ENCODE measurements around the gene KDM4B.

DNA sequence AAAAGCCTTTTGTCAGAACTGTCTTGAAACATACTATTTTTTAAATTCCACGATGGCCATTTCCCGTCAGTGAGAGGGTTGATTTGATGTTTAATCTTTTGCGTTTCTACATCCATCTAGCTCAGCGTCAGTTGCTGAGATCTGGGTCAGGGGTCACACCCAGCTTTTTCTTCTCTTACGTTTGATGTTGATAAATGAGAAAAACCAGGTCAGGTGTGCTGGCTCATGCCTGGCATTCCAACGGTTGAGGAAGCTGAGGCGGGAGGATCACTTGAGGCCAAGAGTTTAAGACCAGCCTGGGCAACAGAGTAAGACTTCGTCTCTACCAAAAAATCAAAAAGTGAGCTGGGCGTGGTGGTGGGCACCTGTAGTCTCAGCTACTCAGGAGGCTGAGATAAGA lies 202.8 kb downstream of the KDM4B start:
- TF ChIP-seq, protein P1, sequence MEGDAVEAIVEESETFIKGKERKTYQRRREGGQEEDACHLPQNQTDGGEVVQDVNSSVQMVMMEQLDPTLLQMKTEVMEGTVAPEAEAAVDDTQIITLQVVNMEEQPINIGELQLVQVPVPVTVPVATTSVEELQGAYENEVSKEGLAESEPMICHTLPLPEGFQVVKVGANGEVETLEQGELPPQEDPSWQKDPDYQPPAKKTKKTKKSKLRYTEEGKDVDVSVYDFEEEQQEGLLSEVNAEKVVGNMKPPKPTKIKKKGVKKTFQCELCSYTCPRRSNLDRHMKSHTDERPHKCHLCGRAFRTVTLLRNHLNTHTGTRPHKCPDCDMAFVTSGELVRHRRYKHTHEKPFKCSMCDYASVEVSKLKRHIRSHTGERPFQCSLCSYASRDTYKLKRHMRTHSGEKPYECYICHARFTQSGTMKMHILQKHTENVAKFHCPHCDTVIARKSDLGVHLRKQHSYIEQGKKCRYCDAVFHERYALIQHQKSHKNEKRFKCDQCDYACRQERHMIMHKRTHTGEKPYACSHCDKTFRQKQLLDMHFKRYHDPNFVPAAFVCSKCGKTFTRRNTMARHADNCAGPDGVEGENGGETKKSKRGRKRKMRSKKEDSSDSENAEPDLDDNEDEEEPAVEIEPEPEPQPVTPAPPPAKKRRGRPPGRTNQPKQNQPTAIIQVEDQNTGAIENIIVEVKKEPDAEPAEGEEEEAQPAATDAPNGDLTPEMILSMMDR (IDR thresholded peaks at IDR 0.05; ENCODE audit: borderline replicate concordance, extremely low read depth, low read length, poor library complexity, severe bottlenecking), result no peak
- no peak for TF ChIP-seq EZH2 (IDR thresholded peaks at IDR 0.05; ENCODE audit: borderline replicate concordance, low read depth, low read length, severe bottlenecking)

Data from DND-41 (cell line).